Stimulated activated CD4-positive, alpha-beta T cell treated with anti-CD3 and anti-CD28 coated beads, Interleukin-1b, Interleukin-23, amount 100 ng/mL, for 1 hour (primary cell): ENCODE results near the gene TRMT11.
"Not testable (repeated sequence)": the region's sequence is repeated elsewhere in the genome, so short reads cannot be mapped to it uniquely, and the experiment has no call there.

Experiments
- DNase-seq, 2 donors: peaks; one replicate each; pipeline ENCODE4 v3.0.0-alpha.2; 2020; ENCODE audit warnings: low read depth in 2 of 2

TRMT11 gene

DNA sequence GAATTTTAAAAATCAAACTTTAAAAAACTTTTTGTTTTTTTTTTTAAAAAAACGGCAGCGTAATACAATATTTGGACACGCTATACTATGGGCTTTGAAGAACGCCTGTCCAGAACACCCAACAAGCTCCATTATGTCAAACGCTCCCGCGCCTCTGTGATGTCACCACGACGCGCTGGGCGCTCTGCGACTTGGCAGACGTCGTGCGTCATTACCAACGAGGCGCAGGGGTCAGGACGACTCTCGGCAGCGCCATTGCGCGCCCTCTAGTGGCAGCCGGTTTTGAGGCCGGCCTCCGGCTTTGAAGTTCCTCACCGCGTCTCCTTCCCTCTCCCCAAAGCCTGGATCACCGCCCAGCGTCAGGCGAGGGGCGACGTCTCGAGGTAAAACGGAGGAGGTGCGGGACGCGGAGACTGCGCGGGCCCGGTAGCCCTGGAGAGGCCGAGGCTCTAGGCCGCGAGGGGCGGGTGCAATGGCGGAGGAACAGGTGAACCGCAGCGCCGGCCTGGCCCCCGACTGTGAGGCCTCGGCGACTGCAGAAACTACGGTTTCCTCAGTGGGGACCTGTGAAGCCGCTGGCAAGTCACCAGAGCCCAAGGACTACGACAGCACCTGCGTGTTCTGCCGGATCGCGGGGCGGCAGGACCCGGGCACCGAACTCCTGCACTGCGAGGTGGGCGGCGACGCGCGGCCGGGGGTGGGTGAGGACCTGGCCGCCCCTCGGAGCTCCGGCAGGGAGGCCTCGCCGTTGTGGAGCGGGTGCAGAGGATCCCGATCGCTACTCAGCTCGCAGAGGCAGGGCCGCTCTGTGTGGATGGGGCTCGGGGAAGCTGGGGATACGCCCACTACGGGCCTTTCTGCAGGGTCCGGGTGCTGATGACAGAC lies 29.6 kb upstream of the TRMT11 start, which contains the start of gene HINT3:
HINT3 (plus strand) TSS at position 265 of the 885 bp plus-strand sequence; CDS start at position 473, 208 bp downstream.
- DNase-seq, result peak; percentile 91 to 97

GRCh38 chr6:125957391-125957693 lies 29.0 kb upstream of the TRMT11 start:
- no peak for DNase-seq

GRCh38 chr6:125957845-125958244 lies 28.5 kb upstream of the TRMT11 start:
- DNase-seq, result no peak

GRCh38 chr6:125959041-125959440 lies 27.3 kb upstream of the TRMT11 start:
- DNase-seq, result no peak

- no peak for DNase-seq
Measured at GRCh38 chr6:125961117-125961516, 25.2 kb upstream of the TRMT11 start.

DNA sequence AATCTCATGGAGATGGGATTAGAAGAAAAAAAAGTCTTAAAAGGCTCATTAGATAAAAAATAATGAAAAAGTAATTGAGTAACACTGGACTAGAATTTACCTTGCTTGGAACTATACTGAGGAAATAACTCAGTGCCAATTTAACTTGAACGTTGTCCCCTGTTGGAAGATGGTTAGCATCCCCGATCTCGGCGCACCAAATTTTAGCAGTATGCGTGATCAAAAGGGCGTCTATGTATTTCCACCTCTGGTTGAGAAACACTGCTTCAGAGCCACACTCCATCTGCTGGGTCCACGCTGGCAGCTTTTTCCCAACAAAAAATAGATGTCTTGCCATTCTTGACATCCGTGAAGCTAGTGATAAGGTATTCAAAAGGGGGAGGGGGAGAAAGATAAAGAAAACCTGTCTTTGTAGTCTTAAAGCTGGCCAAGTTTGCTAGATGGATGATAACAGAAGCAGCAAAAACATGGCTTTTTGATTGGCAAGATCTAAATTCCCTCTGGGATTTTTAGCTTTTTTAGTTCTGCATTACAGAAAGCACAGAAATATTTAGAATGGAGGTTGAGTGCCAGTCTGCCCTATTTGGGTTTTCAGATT lies 23.3 kb upstream of the TRMT11 start:
- no peak for DNase-seq

GRCh38 chr6:125963817-125964216 lies 22.5 kb upstream of the TRMT11 start:
- no peak for DNase-seq

- DNase-seq, result no peak
Measured at GRCh38 chr6:125966569-125966968, 19.8 kb upstream of the TRMT11 start.

GRCh38 chr6:125968493-125968892 lies 17.8 kb upstream of the TRMT11 start:
- DNase-seq, result no peak

- DNase-seq, result no peak
Measured at GRCh38 chr6:125970760-125971159, 15.6 kb upstream of the TRMT11 start.

DNA sequence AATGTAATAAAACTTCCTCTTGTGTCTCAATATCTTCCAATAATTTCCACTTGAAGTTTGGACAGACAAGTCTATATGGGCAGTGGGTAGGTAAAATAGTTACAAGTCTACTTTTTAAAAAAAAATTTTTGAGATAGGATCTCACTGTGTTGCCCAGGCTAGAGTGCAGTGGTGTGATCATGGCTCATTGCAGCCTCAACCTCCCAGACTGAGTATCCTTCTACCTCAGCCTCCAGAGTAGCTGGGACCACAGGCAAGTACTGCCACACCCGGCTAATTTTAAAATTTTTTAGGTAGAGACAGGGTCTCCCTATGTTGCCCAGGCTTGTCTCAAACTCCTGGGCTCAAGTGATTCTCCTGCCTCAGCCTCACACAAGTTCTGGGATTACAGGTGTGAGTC lies 13.9 kb upstream of the TRMT11 start:
- DNase-seq, result not testable (repeated sequence)

DNA sequence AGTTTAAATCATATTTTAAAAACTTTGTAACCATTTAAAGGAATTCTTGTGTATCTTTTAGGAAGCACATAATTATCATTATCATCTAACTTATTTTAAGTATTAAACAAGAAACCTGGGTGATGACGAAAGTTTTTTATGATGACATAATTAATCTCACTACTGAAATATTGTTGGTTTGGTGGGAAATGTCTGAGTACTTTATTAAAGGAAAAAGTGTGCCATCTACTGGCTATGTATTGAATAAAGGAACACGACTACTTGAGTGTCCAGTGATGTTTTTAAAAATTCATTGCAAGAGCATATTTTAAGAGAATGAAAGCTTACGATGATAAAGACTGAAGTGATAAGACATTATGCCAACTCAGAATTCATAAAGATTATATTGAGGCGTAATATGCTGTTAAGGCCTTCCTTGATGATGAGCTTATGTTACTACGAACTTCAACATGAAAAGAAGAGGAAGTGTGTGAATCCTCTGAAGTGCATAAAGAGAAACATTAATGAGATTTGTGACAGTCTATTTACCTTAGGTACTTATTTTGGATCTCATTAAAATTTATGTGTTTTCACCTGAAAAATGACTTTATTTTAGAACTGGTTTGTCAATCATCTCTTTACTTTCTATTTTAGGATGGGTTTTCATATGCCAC lies 12.0 kb upstream of the TRMT11 start:
- no peak for DNase-seq

GRCh38 chr6:125979101-125979500 lies 7.2 kb upstream of the TRMT11 start:
- DNase-seq, result no peak

DNA sequence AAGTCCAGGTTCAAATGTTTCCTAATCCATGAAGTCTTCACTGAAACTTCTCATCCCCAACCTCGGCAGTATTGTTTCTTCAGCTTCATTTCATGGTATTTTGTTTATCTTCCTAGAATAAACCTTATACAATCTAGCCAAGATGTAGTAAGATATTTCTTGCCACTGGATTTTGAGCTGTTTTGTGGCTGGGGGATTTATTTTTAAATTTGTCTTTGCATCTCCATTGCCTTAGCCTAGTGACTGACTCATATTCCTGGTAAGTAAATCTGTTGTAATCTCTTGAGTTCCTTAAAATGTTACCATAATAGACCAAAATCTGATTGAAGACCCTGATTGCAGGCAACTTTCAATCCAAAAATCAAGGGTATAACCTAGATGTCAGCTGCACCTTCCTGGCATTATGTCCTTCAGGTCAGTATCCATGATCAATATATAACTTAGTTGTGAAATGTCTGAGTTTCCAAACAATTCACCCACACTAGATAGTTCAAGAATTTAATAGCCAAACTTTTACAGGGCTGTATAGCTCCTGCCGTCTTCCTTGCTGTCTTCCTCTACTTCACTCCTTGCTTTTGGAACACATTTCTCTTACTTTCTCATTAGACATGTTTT lies 4.7 kb upstream of the TRMT11 start:
- DNase-seq, result no peak

- DNase-seq, result no peak
Measured at GRCh38 chr6:125983246-125983945, 2.9 kb upstream of the TRMT11 start.

DNA sequence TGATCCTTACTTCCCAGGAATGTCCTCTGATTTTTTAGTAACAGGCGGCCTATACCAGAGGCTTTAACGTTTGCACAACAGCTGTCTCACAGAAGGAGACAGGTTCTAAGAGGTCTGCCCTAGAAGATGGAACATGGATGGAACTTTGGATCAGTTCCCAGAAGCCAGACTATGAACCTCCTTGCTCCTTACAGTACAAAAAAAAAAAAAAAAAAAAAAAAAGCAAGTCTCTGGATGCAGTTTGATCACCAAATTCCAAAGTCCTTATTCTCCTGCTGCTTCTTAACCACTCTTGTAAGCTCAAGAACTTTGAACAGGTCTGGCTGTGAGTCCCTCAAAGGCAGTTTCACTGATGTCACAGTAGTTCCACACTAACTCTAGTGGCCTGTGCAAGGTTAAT lies 2.0 kb upstream of the TRMT11 start:
- DNase-seq, result no peak

- DNase-seq, result no peak
Measured at GRCh38 chr6:125985522-125985921, 818 bp upstream of the TRMT11 start.

DNA sequence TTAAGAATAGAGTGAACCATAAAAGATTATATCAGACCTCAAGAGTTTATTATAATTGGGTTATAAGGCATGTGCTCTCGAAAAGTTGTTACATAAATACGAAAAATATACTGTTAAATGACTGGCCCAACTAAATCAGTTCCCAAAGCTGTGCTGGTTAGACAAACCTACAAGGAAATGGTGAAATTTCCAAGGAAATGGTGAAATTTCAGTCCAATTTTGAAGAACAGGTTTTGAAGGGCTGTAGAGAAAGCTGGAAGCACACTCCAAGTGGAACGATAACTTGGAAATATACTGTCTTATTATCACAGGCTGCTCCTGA lies 400 bp upstream of the TRMT11 start:
- no peak for DNase-seq

GRCh38 chr6:125987026-125987617 lies 782 bp downstream of the TRMT11 start:
- DNase-seq, result no peak

DNA sequence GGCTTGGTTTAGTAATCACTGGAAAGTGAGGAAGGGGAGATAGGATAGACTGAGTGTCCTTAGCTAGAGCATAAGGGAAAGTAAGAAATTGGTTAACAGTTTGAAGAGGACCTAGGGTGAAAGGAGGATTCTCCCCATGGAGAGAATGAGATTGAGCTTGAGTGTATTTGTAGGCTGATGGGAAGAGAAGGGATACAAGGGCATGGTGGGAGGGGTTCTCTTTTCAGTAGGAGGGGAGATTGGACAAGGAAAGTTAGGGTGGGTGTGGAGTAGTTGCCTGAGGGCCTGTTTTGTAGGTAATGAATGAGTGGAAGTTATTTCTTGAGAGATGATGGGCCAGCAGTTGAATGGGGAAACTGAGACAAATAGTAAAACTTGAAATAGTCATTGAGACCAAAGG lies 1.9 kb downstream of the TRMT11 start:
- no peak for DNase-seq

GRCh38 chr6:125989631-125990030 lies 3.3 kb downstream of the TRMT11 start:
- DNase-seq, result no peak

DNA sequence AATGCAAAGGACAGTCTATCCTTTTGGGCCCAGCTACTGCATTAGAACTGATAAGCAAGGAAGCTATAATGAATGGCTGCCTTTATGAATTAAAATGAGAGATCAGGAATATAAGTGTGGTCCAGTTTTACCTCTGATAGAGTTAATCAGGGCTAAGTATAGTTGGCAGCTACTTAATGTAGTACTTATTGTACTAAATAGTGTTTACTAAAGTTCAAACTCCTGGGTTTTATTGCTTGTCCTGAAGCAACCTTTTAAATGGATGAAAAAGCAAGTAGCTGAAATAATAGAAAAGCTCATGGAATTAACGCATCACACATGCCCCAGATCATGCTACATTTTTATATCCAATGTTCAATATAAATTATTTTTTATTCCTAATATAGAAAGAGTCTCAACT lies 5.3 kb downstream of the TRMT11 start:
- no peak for DNase-seq
